HEK293 (cell line): ENCODE data around the gene ECE1.

ENCODE experiments used
- GLIS2 ChIP-seq: fragments of 450-650 bp; formaldehyde crosslinking; IDR thresholded peaks from 2 replicates; pipeline ENCODE4 v1.5.1; 2016; ENCODE audit warnings: missing biosample characterization, missing genetic modification characterization
- KLF1 ChIP-seq: fragments of 450-650 bp; formaldehyde crosslinking; IDR thresholded peaks from 2 replicates; pipeline ENCODE4 v1.5.1; 2016; ENCODE audit warnings: missing biosample characterization, missing genetic modification characterization
- KLF17 ChIP-seq: fragments of 450-650 bp; formaldehyde crosslinking; IDR thresholded peaks from 2 replicates; pipeline ENCODE4 v1.5.1; 2016; ENCODE audit warnings: missing biosample characterization, missing genetic modification characterization
- OSR2 ChIP-seq: fragments of 450-650 bp; formaldehyde crosslinking; IDR thresholded peaks from 2 replicates; pipeline ENCODE4 v1.5.1; 2016; ENCODE audit warnings: missing biosample characterization, missing genetic modification characterization
- PRDM1 ChIP-seq: fragments of 450-650 bp; formaldehyde crosslinking; IDR thresholded peaks from 2 replicates; pipeline ENCODE4; 2016; ENCODE audit warnings: missing biosample characterization, missing genetic modification characterization
- REPIN1 ChIP-seq: fragments of 450-650 bp; formaldehyde crosslinking; IDR thresholded peaks from 2 replicates; pipeline ENCODE4 v1.5.1; 2017; ENCODE audit warnings: missing biosample characterization, missing genetic modification characterization, low read depth
- SP3 ChIP-seq: fragments of 450-650 bp; formaldehyde crosslinking; IDR thresholded peaks from 2 replicates; pipeline ENCODE4 v1.5.1; 2016; ENCODE audit warnings: missing biosample characterization, missing genetic modification characterization
- YY2 ChIP-seq: fragments of 450-650 bp; formaldehyde crosslinking; IDR thresholded peaks from 2 replicates; pipeline ENCODE4 v1.5.1; 2016; ENCODE audit warnings: missing biosample characterization, missing genetic modification characterization
- ZBTB17 ChIP-seq: fragments of 450-650 bp; formaldehyde crosslinking; IDR thresholded peaks from 2 replicates; pipeline ENCODE4 v1.5.1; 2016; ENCODE audit warnings: missing biosample characterization, missing genetic modification characterization
- ZFP3 ChIP-seq: fragments of 450-650 bp; formaldehyde crosslinking; IDR thresholded peaks from 2 replicates; pipeline ENCODE4 v1.5.1; 2016; ENCODE audit warnings: low read depth, missing biosample characterization, missing genetic modification characterization
- ZNF10 ChIP-seq: fragments of 450-650 bp; formaldehyde crosslinking; IDR thresholded peaks from 2 replicates; pipeline ENCODE4 v1.5.1; 2017; ENCODE audit warnings: missing biosample characterization, missing genetic modification characterization
- ZNF121 ChIP-seq: fragments of 450-650 bp; formaldehyde crosslinking; IDR thresholded peaks from 2 replicates; pipeline ENCODE4 v1.5.1; 2016; ENCODE audit warnings: missing biosample characterization, missing genetic modification characterization
- ZNF174 ChIP-seq: fragments of 450-650 bp; formaldehyde crosslinking; IDR thresholded peaks from 2 replicates; pipeline ENCODE4 v1.5.0; 2017; ENCODE audit warnings: missing biosample characterization, mild to moderate bottlenecking, missing genetic modification characterization
- ZNF239 ChIP-seq: fragments of 450-650 bp; formaldehyde crosslinking; IDR thresholded peaks from 2 replicates; pipeline ENCODE4 v1.5.1; 2016; ENCODE audit warnings: missing biosample characterization, missing genetic modification characterization
- ZNF311 ChIP-seq: fragments of 450-650 bp; formaldehyde crosslinking; IDR thresholded peaks from 2 replicates; pipeline ENCODE4 v1.5.1; 2017; ENCODE audit warnings: missing biosample characterization, missing genetic modification characterization, borderline replicate concordance
- ZNF391 ChIP-seq: fragments of 450-650 bp; formaldehyde crosslinking; IDR thresholded peaks from 2 replicates; pipeline ENCODE4 v1.5.1; 2016; ENCODE audit warnings: low read depth, missing biosample characterization, missing genetic modification characterization, borderline replicate concordance
- ZNF398 ChIP-seq: fragments of 450-650 bp; formaldehyde crosslinking; IDR thresholded peaks from 2 replicates; pipeline ENCODE4 v1.5.1; 2017; ENCODE audit warnings: missing biosample characterization, missing genetic modification characterization
- ZNF404 ChIP-seq: fragments of 450-650 bp; formaldehyde crosslinking; IDR thresholded peaks from 2 replicates; pipeline ENCODE4 v1.5.1; 2017; ENCODE audit warnings: missing biosample characterization, missing genetic modification characterization
- ZNF48 ChIP-seq: fragments of 450-650 bp; formaldehyde crosslinking; IDR thresholded peaks from 2 replicates; pipeline ENCODE4 v1.5.1; 2016; ENCODE audit warnings: missing biosample characterization, missing genetic modification characterization
- ZNF521 ChIP-seq: fragments of 450-650 bp; formaldehyde crosslinking; IDR thresholded peaks from 2 replicates; pipeline ENCODE4 v1.5.1; 2017; ENCODE audit warnings: missing biosample characterization, mild to moderate bottlenecking, missing genetic modification characterization
- ZNF549 ChIP-seq: fragments of 450-650 bp; IDR thresholded peaks from 2 replicates; pipeline ENCODE4 v1.5.1; 2018; ENCODE audit warnings: missing biosample characterization, missing genetic modification characterization, mild to moderate bottlenecking, inconsistent platforms, moderate library complexity
- ZNF571 ChIP-seq: fragments of 450-650 bp; formaldehyde crosslinking; IDR thresholded peaks from 2 replicates; pipeline ENCODE4 v1.5.0; 2017; ENCODE audit warnings: missing biosample characterization, missing genetic modification characterization
- ZNF645 ChIP-seq: fragments of 450-650 bp; formaldehyde crosslinking; IDR thresholded peaks from 2 replicates; pipeline ENCODE4; 2016; ENCODE audit warnings: missing biosample characterization, missing genetic modification characterization
- ZNF658 ChIP-seq: fragments of 450-650 bp; formaldehyde crosslinking; IDR thresholded peaks from 2 replicates; pipeline ENCODE4; 2016; ENCODE audit warnings: missing biosample characterization, missing genetic modification characterization
- ZNF747 ChIP-seq: fragments of 450-650 bp; formaldehyde crosslinking; IDR thresholded peaks from 2 replicates; pipeline ENCODE4 v1.5.1; 2016; ENCODE audit warnings: missing biosample characterization, missing genetic modification characterization
- ZNF792 ChIP-seq: fragments of 450-650 bp; formaldehyde crosslinking; IDR thresholded peaks from 2 replicates; pipeline ENCODE4 v1.5.1; 2016; ENCODE audit warnings: missing biosample characterization, missing genetic modification characterization
- ZSCAN30 ChIP-seq: fragments of 450-650 bp; IDR thresholded peaks from 2 replicates; pipeline ENCODE4 v1.5.1; 2018; ENCODE audit warnings: missing biosample characterization, mild to moderate bottlenecking, missing genetic modification characterization, moderate library complexity
- TF ChIP-seq, protein P1 (sequence below): sonication (generic); formaldehyde crosslinking; IDR thresholded peaks from 2 replicates; pipeline ENCODE4 v1.8.1; 2022; ENCODE audit warnings: mild to moderate bottlenecking, moderate library complexity, missing genetic modification reagents
- TF ChIP-seq, protein P2 (sequence below): fragments of 450-650 bp; formaldehyde crosslinking; IDR thresholded peaks from 2 replicates; pipeline ENCODE4 v1.5.1; 2016; ENCODE audit warnings: missing biosample characterization, missing genetic modification characterization
- TF ChIP-seq, protein P3 (sequence below): fragments of 450-650 bp; formaldehyde crosslinking; IDR thresholded peaks from 2 replicates; pipeline ENCODE4 v1.5.1; 2016; ENCODE audit warnings: missing biosample characterization, missing genetic modification characterization, borderline replicate concordance
- TF ChIP-seq, protein P4 (sequence below): fragments of 450-650 bp; formaldehyde crosslinking; IDR thresholded peaks from 2 replicates; pipeline ENCODE4 v1.5.0; 2017; ENCODE audit warnings: missing biosample characterization, missing genetic modification characterization, borderline replicate concordance

The ECE1 gene

DNA sequence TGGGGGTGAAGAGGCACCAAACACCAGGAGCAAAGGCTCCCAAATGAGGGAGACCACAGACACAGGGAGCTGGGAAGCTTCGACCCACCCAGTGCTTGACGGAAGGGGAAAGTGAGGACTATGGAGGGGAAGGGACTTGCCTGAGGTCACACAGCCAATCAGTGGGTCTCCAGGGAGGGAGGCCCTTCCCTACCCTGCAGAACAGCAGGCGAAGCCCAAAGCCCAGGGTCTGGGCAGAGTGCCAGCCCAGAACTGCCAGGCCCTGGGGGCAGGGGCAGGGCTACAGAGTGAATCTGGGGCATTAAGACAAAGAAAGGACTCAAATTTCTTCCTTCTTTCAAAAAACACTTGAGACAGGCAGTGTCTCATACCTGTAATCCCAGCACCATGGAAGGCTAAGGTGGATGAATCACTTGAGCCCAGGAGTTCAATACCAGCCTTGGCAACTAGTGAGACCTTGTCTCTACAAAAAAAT is 45.5 kb upstream of the ECE1 start (continued):
- TF ChIP-seq, protein P1, sequence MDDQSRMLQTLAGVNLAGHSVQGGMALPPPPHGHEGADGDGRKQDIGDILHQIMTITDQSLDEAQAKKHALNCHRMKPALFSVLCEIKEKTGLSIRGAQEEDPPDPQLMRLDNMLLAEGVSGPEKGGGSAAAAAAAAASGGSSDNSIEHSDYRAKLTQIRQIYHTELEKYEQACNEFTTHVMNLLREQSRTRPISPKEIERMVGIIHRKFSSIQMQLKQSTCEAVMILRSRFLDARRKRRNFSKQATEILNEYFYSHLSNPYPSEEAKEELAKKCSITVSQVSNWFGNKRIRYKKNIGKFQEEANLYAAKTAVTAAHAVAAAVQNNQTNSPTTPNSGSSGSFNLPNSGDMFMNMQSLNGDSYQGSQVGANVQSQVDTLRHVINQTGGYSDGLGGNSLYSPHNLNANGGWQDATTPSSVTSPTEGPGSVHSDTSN (CRISPR knock-in tag), result no peak
- no peak for TF ChIP-seq ZBTB17
- TF ChIP-seq YY2 (tag by site-specific recombination), result no peak
- TF ChIP-seq, protein P2, sequence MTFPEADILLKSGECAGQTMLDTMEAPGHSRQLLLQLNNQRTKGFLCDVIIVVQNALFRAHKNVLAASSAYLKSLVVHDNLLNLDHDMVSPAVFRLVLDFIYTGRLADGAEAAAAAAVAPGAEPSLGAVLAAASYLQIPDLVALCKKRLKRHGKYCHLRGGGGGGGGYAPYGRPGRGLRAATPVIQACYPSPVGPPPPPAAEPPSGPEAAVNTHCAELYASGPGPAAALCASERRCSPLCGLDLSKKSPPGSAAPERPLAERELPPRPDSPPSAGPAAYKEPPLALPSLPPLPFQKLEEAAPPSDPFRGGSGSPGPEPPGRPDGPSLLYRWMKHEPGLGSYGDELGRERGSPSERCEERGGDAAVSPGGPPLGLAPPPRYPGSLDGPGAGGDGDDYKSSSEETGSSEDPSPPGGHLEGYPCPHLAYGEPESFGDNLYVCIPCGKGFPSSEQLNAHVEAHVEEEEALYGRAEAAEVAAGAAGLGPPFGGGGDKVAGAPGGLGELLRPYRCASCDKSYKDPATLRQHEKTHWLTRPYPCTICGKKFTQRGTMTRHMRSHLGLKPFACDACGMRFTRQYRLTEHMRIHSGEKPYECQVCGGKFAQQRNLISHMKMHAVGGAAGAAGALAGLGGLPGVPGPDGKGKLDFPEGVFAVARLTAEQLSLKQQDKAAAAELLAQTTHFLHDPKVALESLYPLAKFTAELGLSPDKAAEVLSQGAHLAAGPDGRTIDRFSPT (tag by site-specific recombination), result no peak
- TF ChIP-seq ZNF747 (tag by site-specific recombination), result no peak
- TF ChIP-seq ZNF311 (tag by site-specific recombination), result no peak
- no peak for TF ChIP-seq OSR2 (tag by site-specific recombination)
- TF ChIP-seq ZNF521, result no peak
- TF ChIP-seq GLIS2 (tag by site-specific recombination), result peak; percentile 72
- TF ChIP-seq ZNF10, result peak; percentile 77
- TF ChIP-seq ZNF48, result no peak
- TF ChIP-seq KLF17 (tag by site-specific recombination), result no peak
- TF ChIP-seq ZSCAN30 (tag by site-specific recombination), result no peak
- peak; percentile 25 for TF ChIP-seq PRDM1
- no peak for TF ChIP-seq ZNF174 (tag by site-specific recombination)
- TF ChIP-seq ZNF571 (tag by site-specific recombination), result no peak
- no peak for TF ChIP-seq ZNF645
- no peak for TF ChIP-seq ZNF121 (tag by site-specific recombination)
- TF ChIP-seq REPIN1 (tag by site-specific recombination), result no peak
- TF ChIP-seq, protein P3, sequence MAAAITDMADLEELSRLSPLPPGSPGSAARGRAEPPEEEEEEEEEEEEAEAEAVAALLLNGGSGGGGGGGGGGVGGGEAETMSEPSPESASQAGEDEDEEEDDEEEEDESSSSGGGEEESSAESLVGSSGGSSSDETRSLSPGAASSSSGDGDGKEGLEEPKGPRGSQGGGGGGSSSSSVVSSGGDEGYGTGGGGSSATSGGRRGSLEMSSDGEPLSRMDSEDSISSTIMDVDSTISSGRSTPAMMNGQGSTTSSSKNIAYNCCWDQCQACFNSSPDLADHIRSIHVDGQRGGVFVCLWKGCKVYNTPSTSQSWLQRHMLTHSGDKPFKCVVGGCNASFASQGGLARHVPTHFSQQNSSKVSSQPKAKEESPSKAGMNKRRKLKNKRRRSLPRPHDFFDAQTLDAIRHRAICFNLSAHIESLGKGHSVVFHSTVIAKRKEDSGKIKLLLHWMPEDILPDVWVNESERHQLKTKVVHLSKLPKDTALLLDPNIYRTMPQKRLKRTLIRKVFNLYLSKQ (tag by site-specific recombination), result no peak
- no peak for TF ChIP-seq SP3
- TF ChIP-seq, protein P4, sequence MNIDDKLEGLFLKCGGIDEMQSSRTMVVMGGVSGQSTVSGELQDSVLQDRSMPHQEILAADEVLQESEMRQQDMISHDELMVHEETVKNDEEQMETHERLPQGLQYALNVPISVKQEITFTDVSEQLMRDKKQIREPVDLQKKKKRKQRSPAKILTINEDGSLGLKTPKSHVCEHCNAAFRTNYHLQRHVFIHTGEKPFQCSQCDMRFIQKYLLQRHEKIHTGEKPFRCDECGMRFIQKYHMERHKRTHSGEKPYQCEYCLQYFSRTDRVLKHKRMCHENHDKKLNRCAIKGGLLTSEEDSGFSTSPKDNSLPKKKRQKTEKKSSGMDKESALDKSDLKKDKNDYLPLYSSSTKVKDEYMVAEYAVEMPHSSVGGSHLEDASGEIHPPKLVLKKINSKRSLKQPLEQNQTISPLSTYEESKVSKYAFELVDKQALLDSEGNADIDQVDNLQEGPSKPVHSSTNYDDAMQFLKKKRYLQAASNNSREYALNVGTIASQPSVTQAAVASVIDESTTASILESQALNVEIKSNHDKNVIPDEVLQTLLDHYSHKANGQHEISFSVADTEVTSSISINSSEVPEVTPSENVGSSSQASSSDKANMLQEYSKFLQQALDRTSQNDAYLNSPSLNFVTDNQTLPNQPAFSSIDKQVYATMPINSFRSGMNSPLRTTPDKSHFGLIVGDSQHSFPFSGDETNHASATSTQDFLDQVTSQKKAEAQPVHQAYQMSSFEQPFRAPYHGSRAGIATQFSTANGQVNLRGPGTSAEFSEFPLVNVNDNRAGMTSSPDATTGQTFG, result no peak
- TF ChIP-seq ZNF239, result no peak
- TF ChIP-seq ZNF404 (tag by site-specific recombination), result no peak
- TF ChIP-seq ZNF658, result no peak
- no peak for TF ChIP-seq KLF1 (tag by site-specific recombination)
- no peak for TF ChIP-seq ZNF549 (tag by site-specific recombination)
- no peak for TF ChIP-seq ZNF792
- peak; percentile 29; the same call in 1 of the 2 replicates for TF ChIP-seq ZNF398 (tag by site-specific recombination)
- TF ChIP-seq ZNF391, result no peak
- no peak for TF ChIP-seq ZFP3
